OCI-LY7 (cell line): ENCODE measurements around the gene EMSY. TPM values are rescaled to one million over a fixed set of nuclear protein-coding genes. Genes with fewer than 3 reads are reported as not detected.
"Not testable (repeated sequence)": the region's sequence is repeated elsewhere in the genome, so short reads cannot be mapped to it uniquely, and the experiment has no call there.

Source experiments
- BruUV-seq: library from RNA; stranded (reverse); fragments of 400-500 nt; replicated peaks from 2 replicates; lab custom pipeline; 2021; lab: Mats Ljungman, UMichigan
- CTCF ChIA-PET: fragments of 300-600 bp; sonication (Branson Sonifier 250); formaldehyde crosslinking; loops from one replicate; lab custom pipeline; 2022; ENCODE audit warnings: antibody characterized with exemption; ENCODE audit not compliant: unreplicated experiment; lab: Charles Lee
- POLR2A ChIA-PET: fragments of 300-600 bp; sonication (Branson Sonifier 250); formaldehyde crosslinking; loops from one replicate; lab custom pipeline; 2022; ENCODE audit warnings: antibody characterized with exemption; lab: Charles Lee
- DNase-seq: peaks from one replicate; pipeline ENCODE4 v3.0.0-alpha.2; 2015; ENCODE audit warnings: low spot score
- H2AFZ ChIP-seq: fragments of 200-600 bp; sonication (generic), shearing (Covaris generic); 2 replicates; pipeline ENCODE4 v1.6.1; 2014; ENCODE audit warnings: mild to moderate bottlenecking, antibody characterized with exemption, low read length, moderate library complexity
- H3K27ac ChIP-seq: fragments of 200-600 bp; sonication (generic); 2 replicates; pipeline ENCODE4 v1.5.1; 2014; ENCODE audit warnings: mixed run types, low read depth, mild to moderate bottlenecking, moderate library complexity, low read length, inconsistent platforms; ENCODE audit not compliant: poor library complexity, severe bottlenecking
- H3K36me3 ChIP-seq: fragments of 200-600 bp; sonication (generic); 2 replicates; pipeline ENCODE4 v1.6.1; 2014; ENCODE audit warnings: mild to moderate bottlenecking, antibody characterized with exemption, low read length, moderate library complexity, mixed read lengths; ENCODE audit not compliant: insufficient read depth
- H3K4me1 ChIP-seq: fragments of 200-600 bp; sonication (generic); 2 replicates; pipeline ENCODE4 v1.5.1; 2014; ENCODE audit warnings: mild to moderate bottlenecking, low read length; ENCODE audit not compliant: insufficient read depth, poor library complexity, severe bottlenecking
- H3K4me2 ChIP-seq: fragments of 200-600 bp; sonication (generic); 2 replicates; pipeline ENCODE4 v1.6.1; 2014; ENCODE audit warnings: mild to moderate bottlenecking, low read length
- H3K4me3 ChIP-seq: fragments of 200-600 bp; sonication (generic); 2 replicates; pipeline ENCODE4 v1.5.1; 2014; ENCODE audit warnings: mild to moderate bottlenecking, low read depth, low read length; ENCODE audit not compliant: poor library complexity, severe bottlenecking
- H3K79me2 ChIP-seq: fragments of 200-600 bp; sonication (generic); 2 replicates; pipeline ENCODE4 v1.6.1; 2016; ENCODE audit warnings: low read depth, mild to moderate bottlenecking, low read length, moderate library complexity, mixed read lengths; ENCODE audit not compliant: insufficient read depth
- H3K9me2 ChIP-seq: fragments of 200-600 bp; sonication (generic); 2 replicates; pipeline ENCODE4 v1.6.1; 2016; ENCODE audit warnings: mild to moderate bottlenecking, low read length, mixed read lengths; ENCODE audit not compliant: insufficient read depth
- H3K9me3 ChIP-seq: fragments of 200-600 bp; sonication (generic); 2 replicates; pipeline ENCODE4 v1.6.1; 2014; ENCODE audit warnings: mild to moderate bottlenecking, mixed run types, low read length, mixed read lengths
- H4K20me1 ChIP-seq: fragments of 200-600 bp; sonication (generic); 2 replicates; pipeline ENCODE4 v1.6.1; 2014; ENCODE audit warnings: mild to moderate bottlenecking, antibody characterized with exemption, low read length, moderate library complexity, mixed read lengths; ENCODE audit not compliant: insufficient read depth
- EZH2phosphoT487 ChIP-seq: fragments of 200-600 bp; sonication (generic); IDR thresholded peaks from 2 replicates; pipeline ENCODE4 v1.6.1; 2018; ENCODE audit warnings: low read depth, borderline replicate concordance, mild to moderate bottlenecking, mixed run types, antibody characterized with exemption, low read length, moderate library complexity, mixed read lengths
- intact Hi-C: fragments of 100-400 bp; cut with micrococcal nuclease; formaldehyde crosslinking; loops from one replicate; pipeline ENCODE4 v1.10.0; 2022; ENCODE audit not compliant: unreplicated experiment
- total RNA-seq, 2 experiments: library from RNA; depleted of rRNA in 1 of 2; stranded (reverse); fragments of >200 nt in 1 of 2; shearing (Covaris generic) in 1 of 2; gene quantifications; 2 replicates each; pipeline ENCODE4 v1.2.3, GENCODE V29; 2014 to 2022
- TF ChIP-seq, protein P1 (sequence below): fragments of 200-600 bp; sonication (generic); conservative IDR thresholded peaks from 2 replicates; pipeline ENCODE4 v1.5.1; 2014; ENCODE audit warnings: mild to moderate bottlenecking, antibody characterized with exemption, low read length, moderate library complexity, mixed read lengths

EMSY gene
- total RNA-seq, 2 experiments from 2014 or later = 26.3 to 29.8 TPM

DNA sequence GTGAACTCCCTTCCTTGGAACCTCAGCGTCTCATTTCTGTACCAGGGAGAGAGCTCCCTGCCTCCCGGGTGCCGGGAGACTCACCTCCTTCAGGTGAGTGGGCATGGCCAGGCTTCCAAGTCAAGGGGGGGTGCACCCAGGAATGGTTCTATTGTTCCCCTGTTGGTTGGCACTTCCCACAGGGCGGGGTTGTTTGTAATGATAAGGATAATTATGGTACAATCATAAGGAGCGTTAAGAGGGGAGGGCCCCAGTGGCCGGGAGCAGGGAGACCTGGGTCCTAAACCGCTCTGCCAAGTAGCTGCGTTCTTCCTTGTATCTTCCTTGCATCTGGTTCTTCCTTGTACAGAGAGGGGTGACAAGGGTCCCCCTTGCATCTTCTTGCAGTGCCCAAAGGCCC lies 146.6 kb downstream of the EMSY start:
- intact Hi-C loops = no loop called here
- Histone ChIP-seq H3K36me3 (no peaks in the 10 kb centered on the region), H3K27ac (no peak overlapping the region), H3K4me1 (peaks cover 27% of the 10 kb centered on the region), H3K4me2 (no peak overlapping the region), H3K9me3 (peaks cover 5% of the 10 kb centered on the region; the same call in 1 of the 2 replicates), H3K79me2 (no peaks in the 10 kb centered on the region), H2AFZ (no peak overlapping the region), H4K20me1 (no peaks in the 10 kb centered on the region), H3K4me3 (no peak overlapping the region), H3K9me2 (no peaks in the 10 kb centered on the region)
- ChIA-PET POLR2A (interaction anchor here (0.6 kb wide), 1 partner anchor 183 kb away, joined by 3 read pairs; no protein-coding TSS in a partner anchor), CTCF (no interaction called here)
- DNase-seq = no peak
- BruUV-seq = no TSS peak
- no peak for TF ChIP-seq EZH2phosphoT487
- TF ChIP-seq, protein P1, sequence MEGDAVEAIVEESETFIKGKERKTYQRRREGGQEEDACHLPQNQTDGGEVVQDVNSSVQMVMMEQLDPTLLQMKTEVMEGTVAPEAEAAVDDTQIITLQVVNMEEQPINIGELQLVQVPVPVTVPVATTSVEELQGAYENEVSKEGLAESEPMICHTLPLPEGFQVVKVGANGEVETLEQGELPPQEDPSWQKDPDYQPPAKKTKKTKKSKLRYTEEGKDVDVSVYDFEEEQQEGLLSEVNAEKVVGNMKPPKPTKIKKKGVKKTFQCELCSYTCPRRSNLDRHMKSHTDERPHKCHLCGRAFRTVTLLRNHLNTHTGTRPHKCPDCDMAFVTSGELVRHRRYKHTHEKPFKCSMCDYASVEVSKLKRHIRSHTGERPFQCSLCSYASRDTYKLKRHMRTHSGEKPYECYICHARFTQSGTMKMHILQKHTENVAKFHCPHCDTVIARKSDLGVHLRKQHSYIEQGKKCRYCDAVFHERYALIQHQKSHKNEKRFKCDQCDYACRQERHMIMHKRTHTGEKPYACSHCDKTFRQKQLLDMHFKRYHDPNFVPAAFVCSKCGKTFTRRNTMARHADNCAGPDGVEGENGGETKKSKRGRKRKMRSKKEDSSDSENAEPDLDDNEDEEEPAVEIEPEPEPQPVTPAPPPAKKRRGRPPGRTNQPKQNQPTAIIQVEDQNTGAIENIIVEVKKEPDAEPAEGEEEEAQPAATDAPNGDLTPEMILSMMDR = no peak

DNA sequence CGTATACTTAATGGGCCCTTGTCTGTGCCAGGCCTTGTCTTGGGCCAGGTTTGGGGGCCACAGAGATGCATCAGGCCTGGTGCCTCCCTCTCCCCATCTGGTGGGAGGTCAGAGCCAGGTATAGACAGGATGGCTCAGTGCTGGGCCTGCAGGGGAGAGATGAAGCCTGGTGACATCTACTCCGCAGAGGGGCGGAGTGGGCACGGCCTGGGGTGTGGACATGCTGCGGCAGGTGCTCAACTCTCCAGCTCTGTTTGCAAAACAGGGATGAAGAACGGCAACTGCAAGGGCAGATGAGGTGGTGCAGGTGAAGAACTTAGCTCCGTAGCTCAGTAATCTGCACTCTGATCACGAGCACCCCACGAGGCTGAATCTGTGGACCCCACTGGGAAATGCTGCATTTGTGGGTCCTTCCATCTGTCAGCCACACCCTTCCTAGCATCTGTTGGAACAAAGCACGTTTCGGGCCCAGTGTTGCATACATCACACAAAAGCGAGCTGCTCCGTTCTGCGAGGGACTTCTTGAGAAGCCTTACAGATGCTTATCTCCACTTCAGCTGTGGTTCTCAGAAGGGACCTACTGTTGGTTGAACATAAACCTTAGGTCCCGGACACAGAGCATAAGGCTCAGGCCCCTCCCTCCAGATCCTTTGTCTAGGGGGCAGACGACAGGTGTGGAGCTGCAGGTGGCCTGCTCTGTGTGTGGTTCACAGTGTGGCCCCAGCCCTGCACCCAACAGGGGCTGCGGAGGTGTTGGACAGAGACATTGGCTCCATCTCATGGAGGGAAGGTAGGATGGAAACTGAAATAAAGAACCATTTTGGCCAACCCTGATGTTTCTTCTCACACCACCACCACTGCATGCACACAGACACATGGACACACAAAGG lies 147.5 kb downstream of the EMSY start:
- no peaks in the 10 kb centered on the region for H3K36me3 ChIP-seq
- BruUV-seq = no TSS peak
- POLR2A ChIA-PET = no interaction called here
- DNase-seq = no peak
- H3K79me2 ChIP-seq = no peaks in the 10 kb centered on the region
- peaks cover 27% of the 10 kb centered on the region for H3K4me1 ChIP-seq
- H2AFZ ChIP-seq = no peak overlapping the region
- H3K9me3 ChIP-seq = no peaks in the 10 kb centered on the region; the same call in 1 of the 2 replicates
- H3K9me2 ChIP-seq = no peaks in the 10 kb centered on the region
- H4K20me1 ChIP-seq = no peaks in the 10 kb centered on the region
- CTCF ChIA-PET = no interaction called here
- H3K4me3 ChIP-seq = no peak overlapping the region
- intact Hi-C loops = no loop called here
- H3K27ac ChIP-seq = no peak overlapping the region
- TF ChIP-seq, protein P1 = no peak
- no peak for TF ChIP-seq EZH2phosphoT487
- no peak overlapping the region for H3K4me2 ChIP-seq

DNA sequence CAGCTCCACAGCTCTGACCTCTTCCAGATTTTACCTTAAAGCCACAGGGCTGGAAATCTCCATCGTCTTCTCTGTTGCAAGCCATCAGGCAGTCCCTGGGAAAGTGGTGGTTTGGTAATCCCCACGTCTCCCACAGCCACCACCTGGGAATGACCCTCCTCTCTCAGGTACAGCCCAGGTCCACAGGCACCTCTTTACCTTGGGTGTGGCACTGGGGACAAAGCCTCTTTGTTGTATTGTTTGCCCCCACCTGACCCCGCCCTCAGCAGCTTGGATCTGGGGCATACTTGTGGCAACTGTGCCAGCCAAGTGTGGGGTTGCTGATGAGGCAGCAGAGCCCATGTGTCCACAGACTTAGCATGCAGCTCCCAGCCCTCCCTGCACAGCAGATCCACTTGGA lies 148.1 kb downstream of the EMSY start:
- POLR2A ChIA-PET = no interaction called here
- CTCF ChIA-PET = no interaction called here

DNA sequence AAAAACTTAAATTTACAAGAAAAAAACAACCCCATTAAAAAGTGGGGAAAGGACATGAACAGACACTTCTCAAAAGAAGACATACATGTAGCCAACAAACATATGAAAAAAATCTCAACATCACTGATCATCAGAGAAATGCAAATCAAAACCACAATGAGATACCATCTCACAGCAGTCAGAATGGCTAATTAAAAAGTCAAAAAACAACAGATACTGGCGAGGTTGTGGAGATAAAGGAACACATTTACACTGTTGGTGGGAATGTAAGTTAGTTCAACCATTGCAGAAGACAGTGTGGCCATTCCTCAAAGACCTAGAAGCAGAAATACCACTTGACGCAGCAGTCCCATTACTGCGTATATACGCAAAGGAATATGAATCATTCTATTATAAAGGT lies 150.3 kb downstream of the EMSY start:
- peaks cover 24% of the 10 kb centered on the region for H3K4me1 ChIP-seq
- POLR2A ChIA-PET, intact Hi-C loops, H3K27ac ChIP-seq, CTCF ChIA-PET, H3K4me2 ChIP-seq, H3K79me2 ChIP-seq, H3K9me2 ChIP-seq, H3K9me3 ChIP-seq, H3K4me3 ChIP-seq, H4K20me1 ChIP-seq, BruUV-seq, H3K36me3 ChIP-seq, DNase-seq, H2AFZ ChIP-seq: not testable (repeated sequence)

More for the DNA sequence above, 148.1 kb downstream of the EMSY start:
- no TSS peak for BruUV-seq
- intact Hi-C loops = no loop called here
- Histone ChIP-seq H3K27ac (no peak overlapping the region), H3K9me3 (no peaks in the 10 kb centered on the region; the same call in 1 of the 2 replicates), H3K79me2 (no peaks in the 10 kb centered on the region), H3K36me3 (no peaks in the 10 kb centered on the region), H2AFZ (no peak overlapping the region; the same call in 1 of the 2 replicates), H3K9me2 (no peaks in the 10 kb centered on the region), H3K4me3 (no peak overlapping the region), H3K4me1 (peaks cover 26% of the 10 kb centered on the region), H3K4me2 (no peak overlapping the region), H4K20me1 (no peaks in the 10 kb centered on the region)
- no peak for DNase-seq
- TF ChIP-seq, protein P1 = no peak
- no peak for TF ChIP-seq EZH2phosphoT487
